ENCODE results near the gene DKK1.
"Not testable (repeated sequence)": the region's sequence is repeated elsewhere in the genome, so short reads cannot be mapped to it uniquely, and the experiment has no call there.

DKK1 gene

DNA sequence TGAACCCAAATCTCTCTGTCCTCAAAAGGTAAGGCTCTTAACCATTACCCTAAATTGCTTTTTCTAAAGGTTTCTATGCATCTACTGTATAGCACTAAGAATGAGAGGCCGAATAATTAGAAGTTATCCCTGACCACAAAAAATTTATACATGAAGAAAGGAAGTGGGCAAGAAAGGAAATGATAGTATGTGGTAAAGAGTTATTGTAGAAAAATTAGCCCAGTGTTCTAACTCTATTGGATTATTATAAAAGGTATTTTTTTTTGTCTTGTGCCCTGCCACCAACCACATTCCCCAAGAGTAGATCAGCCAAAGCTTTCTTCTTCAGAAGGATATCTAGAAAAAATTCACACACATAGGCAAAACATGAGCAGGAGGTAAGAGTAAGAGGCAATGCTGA lies 45.4 kb downstream of the DKK1 start:
- TF ChIP-seq, protein P1, sequence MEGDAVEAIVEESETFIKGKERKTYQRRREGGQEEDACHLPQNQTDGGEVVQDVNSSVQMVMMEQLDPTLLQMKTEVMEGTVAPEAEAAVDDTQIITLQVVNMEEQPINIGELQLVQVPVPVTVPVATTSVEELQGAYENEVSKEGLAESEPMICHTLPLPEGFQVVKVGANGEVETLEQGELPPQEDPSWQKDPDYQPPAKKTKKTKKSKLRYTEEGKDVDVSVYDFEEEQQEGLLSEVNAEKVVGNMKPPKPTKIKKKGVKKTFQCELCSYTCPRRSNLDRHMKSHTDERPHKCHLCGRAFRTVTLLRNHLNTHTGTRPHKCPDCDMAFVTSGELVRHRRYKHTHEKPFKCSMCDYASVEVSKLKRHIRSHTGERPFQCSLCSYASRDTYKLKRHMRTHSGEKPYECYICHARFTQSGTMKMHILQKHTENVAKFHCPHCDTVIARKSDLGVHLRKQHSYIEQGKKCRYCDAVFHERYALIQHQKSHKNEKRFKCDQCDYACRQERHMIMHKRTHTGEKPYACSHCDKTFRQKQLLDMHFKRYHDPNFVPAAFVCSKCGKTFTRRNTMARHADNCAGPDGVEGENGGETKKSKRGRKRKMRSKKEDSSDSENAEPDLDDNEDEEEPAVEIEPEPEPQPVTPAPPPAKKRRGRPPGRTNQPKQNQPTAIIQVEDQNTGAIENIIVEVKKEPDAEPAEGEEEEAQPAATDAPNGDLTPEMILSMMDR (IDR thresholded peaks at IDR 0.05; ENCODE audit: borderline replicate concordance, insufficient read depth, low read depth, low read length) = no peak
- no peak overlapping the region for H3K4me3 ChIP-seq (ENCODE audit: low read depth, low read length)

DNA sequence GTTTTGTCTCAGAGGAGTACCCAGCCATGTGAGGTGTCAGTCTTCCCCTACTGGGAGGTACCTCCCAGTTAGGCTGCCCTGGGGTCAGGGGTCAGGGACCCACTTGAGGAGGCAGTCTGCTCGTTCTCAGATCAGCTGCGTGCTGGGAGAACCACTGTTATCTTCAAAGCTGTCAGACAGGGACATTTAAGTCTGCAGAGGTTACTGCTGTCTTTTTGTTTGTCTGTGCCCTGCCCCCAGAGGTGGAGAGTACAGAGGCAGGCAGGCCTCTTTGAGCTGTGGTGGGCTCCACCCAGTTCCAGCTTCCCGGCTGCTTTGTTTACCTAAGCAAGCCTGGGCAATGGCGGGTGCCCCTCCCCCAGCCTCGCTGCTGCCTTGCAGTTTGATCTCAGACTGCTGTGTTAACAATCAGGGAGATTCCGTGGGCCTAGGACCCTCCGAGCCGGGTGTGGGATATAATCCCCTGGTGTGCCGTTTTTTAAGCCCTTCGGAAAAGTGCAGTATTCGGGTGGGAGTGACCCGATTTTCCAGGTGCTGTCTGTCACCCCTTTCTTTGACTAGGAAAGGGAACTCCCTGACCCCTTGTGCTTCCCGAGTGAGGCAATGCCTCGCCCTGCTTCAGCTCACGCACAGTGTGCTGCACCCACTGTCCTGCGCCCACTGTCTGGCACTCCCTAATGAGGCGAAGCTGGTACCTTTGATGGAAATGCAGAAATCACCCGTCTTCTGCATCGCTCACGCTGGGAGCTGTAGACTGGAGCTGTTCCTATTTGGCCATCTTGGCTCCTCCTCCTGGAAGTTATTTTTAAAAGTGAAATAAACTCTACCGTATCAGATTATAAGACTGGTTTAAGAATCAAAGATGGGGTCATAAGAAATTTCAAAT lies 51.7 kb downstream of the DKK1 start:
- not testable (repeated sequence) for H3K4me3 ChIP-seq (ENCODE audit: low read depth, low read length)

Data from GM12875 (cell line).